HCT116 (cell line): ENCODE results near the gene ZNF99. TPM values are rescaled to one million over a fixed set of nuclear protein-coding genes. Genes with fewer than 3 reads are reported as not detected.
"Not testable (repeated sequence)": the region's sequence is repeated elsewhere in the genome, so short reads cannot be mapped to it uniquely, and the experiment has no call there.

Source experiments
- ATAC-seq: fragments of 200-7000 bp; cut with Tn5 transposase; 2 replicates; pipeline ENCODE4 v1.9.1; 2020; ENCODE audit warnings: mild to moderate bottlenecking, moderate library complexity
- BruUV-seq: library from RNA; stranded (reverse); fragments of 400-500 nt; replicated peaks from 2 replicates; lab custom pipeline; 2021; lab: Mats Ljungman, UMichigan
- CTCF ChIA-PET: fragments of 300-600 bp; sonication (Branson Sonifier 250); formaldehyde crosslinking; loops from one replicate; lab custom pipeline; 2021; ENCODE audit warnings: antibody characterized with exemption; lab: Charles Lee
- POLR2A ChIA-PET: fragments of 300-600, 350-600 bp; sonication (Branson Sonifier 250); formaldehyde crosslinking; loops from one replicate; lab custom pipeline; 2021; ENCODE audit warnings: antibody characterized with exemption; lab: Charles Lee
- RAD21 ChIA-PET, 2 experiments: fragments of 300-600 bp; sonication (Branson Sonifier 250); formaldehyde crosslinking; loops; one replicate each; lab custom pipeline; 2023; ENCODE audit warnings: low total read pairs in 2 of 2; ENCODE audit not compliant: uncharacterized antibody in 2 of 2, unreplicated experiment in 2 of 2, low non-redundant PET in 1 of 2; lab: Charles Lee
- DNase-seq: peaks from one replicate; pipeline ENCODE4 v3.0.0-alpha.2; 2010; ENCODE audit warnings: low read depth, low spot score
- H2AFZ ChIP-seq: fragments of 200-600 bp; shearing (Covaris generic), sonication (generic); 2 replicates; pipeline ENCODE4 v1.6.1; 2017; ENCODE audit warnings: low read depth, mixed run types, mixed read lengths, antibody characterized with exemption, low read length; ENCODE audit not compliant: poor library complexity, severe bottlenecking
- H3K27ac ChIP-seq: 2 replicates; pipeline ENCODE4 v1.5.1; 2012; ENCODE audit warnings: low read depth, low read length
- H3K27me3 ChIP-seq: fragments of 200-600 bp; sonication (generic); 2 replicates; pipeline ENCODE4 v1.6.1; 2016; ENCODE audit warnings: mixed run types, low read length, mixed read lengths; ENCODE audit not compliant: insufficient read depth
- H3K36me3 ChIP-seq, 2 experiments: fragments of 200-500 bp in 1 of 2; fragments of 200-600 bp in 1 of 2; sonication (Bioruptor generic) in 1 of 2; sonication (generic) in 1 of 2; 2 replicates each; pipeline versions ENCODE4 v1.5.1 to v1.6.1; 2014 to 2016; ENCODE audit warnings: low read length in 2 of 2, inconsistent platforms in 1 of 2, mixed read lengths in 1 of 2, mixed run types in 1 of 2; ENCODE audit not compliant: insufficient read depth in 2 of 2, control insufficient read depth in 1 of 2
- H3K4me1 ChIP-seq, 2 experiments: fragments of 200-600 bp in 1 of 2; sonication (generic) in 1 of 2; 2 replicates each; pipeline versions ENCODE4 v1.5.1 to v1.6.1; 2012 to 2017; ENCODE audit warnings: low read length in 2 of 2, inconsistent platforms in 1 of 2, mild to moderate bottlenecking in 1 of 2, mixed read lengths in 1 of 2, mixed run types in 1 of 2, moderate library complexity in 1 of 2; ENCODE audit not compliant: insufficient read depth in 2 of 2, control insufficient read depth in 1 of 2
- H3K4me2 ChIP-seq: fragments of 200-600 bp; sonication (generic); 2 replicates; pipeline ENCODE4 v1.6.1; 2017; ENCODE audit warnings: mixed run types, low read length, mixed read lengths
- H3K4me3 ChIP-seq, 2 experiments: fragments of 200-600 bp in 1 of 2; sonication (generic) in 1 of 2; replicated peaks in 1 of 2; 2 replicates each; pipeline ENCODE4 v1.5.1; 2011 to 2016; ENCODE audit warnings: low read length in 2 of 2, control low read depth in 1 of 2, low read depth in 1 of 2, mild to moderate bottlenecking in 1 of 2, mixed read lengths in 1 of 2, mixed run types in 1 of 2
- H3K79me2 ChIP-seq: fragments of 200-600 bp; sonication (generic); 2 replicates; pipeline ENCODE4 v1.6.1; 2017; ENCODE audit warnings: mild to moderate bottlenecking, mixed run types, low read length, moderate library complexity, mixed read lengths; ENCODE audit not compliant: insufficient read depth
- H3K9ac ChIP-seq: fragments of 200-600 bp; sonication (generic); 2 replicates; pipeline ENCODE4 v1.6.1; 2016; ENCODE audit warnings: low read length, mixed read lengths
- H3K9me2 ChIP-seq: fragments of 200-600 bp; sonication (generic), shearing (Covaris generic); 2 replicates; pipeline ENCODE4 v1.6.1; 2017; ENCODE audit warnings: mixed run types, mild to moderate bottlenecking, moderate library complexity; ENCODE audit not compliant: insufficient read depth
- H3K9me3 ChIP-seq, 2 experiments: fragments of 200-500 bp in 1 of 2; fragments of 200-600 bp in 1 of 2; sonication (Bioruptor generic) in 1 of 2; sonication (generic) in 1 of 2; 2 replicates each; pipeline ENCODE4 v1.6.1; 2014 to 2017; ENCODE audit warnings: low read length in 2 of 2, mixed read lengths in 2 of 2, inconsistent platforms in 1 of 2, low read depth in 1 of 2, mild to moderate bottlenecking in 1 of 2, mixed run types in 1 of 2, moderate library complexity in 1 of 2; ENCODE audit not compliant: control insufficient read depth in 1 of 2, insufficient read depth in 1 of 2
- H4K20me1 ChIP-seq: fragments of 200-600 bp; sonication (generic), shearing (Covaris generic); 2 replicates; pipeline ENCODE4 v1.6.1; 2017; ENCODE audit warnings: mixed run types, mild to moderate bottlenecking, moderate library complexity; ENCODE audit not compliant: insufficient read depth
- ATF3 ChIP-seq: IDR thresholded peaks from 2 replicates; pipeline ENCODE4 v1.6.1; 2012
- EGR1 ChIP-seq: IDR thresholded peaks from 2 replicates; pipeline ENCODE4 v1.6.1; 2012; ENCODE audit warnings: low read depth
- ELF1 ChIP-seq: IDR thresholded peaks from 2 replicates; pipeline ENCODE4 v1.6.1; 2012; ENCODE audit warnings: low read depth, borderline replicate concordance
- POLR2A ChIP-seq: IDR thresholded peaks from 2 replicates; pipeline ENCODE4 v1.7.0; 2011; ENCODE audit warnings: borderline replicate concordance; ENCODE audit not compliant: insufficient read depth, insufficient read length; ENCODE audit errors: extremely low read depth
- SIN3A ChIP-seq: IDR thresholded peaks from 2 replicates; pipeline ENCODE4 v1.6.1; 2012; ENCODE audit warnings: low read depth
- YY1 ChIP-seq: IDR thresholded peaks from 2 replicates; pipeline ENCODE4 v1.6.1; 2011; ENCODE audit warnings: low read length, low read depth, moderate library complexity, mild to moderate bottlenecking; ENCODE audit not compliant: insufficient replicate concordance; ENCODE audit errors: extremely low read depth
- ZFX ChIP-seq: fragments of 450-650 bp; IDR thresholded peaks from 2 replicates; pipeline ENCODE4 v1.6.1; 2017
- intact Hi-C: fragments of 100-400 bp; cut with micrococcal nuclease; formaldehyde crosslinking; loops from 2 replicates; pipeline ENCODE4 v1.10.0; 2022
- total RNA-seq: library from RNA; stranded (reverse); gene quantifications from one replicate; pipeline ENCODE4 v1.2.1, GENCODE V29; 2021; ENCODE audit not compliant: unreplicated experiment
- TF ChIP-seq, protein P1 (sequence below): IDR thresholded peaks from 2 replicates; pipeline ENCODE4 v1.6.1; 2012; ENCODE audit warnings: low read depth

Gene ZNF99
- total RNA-seq, 1 experiment from 2014 or later, result not detected

DNA sequence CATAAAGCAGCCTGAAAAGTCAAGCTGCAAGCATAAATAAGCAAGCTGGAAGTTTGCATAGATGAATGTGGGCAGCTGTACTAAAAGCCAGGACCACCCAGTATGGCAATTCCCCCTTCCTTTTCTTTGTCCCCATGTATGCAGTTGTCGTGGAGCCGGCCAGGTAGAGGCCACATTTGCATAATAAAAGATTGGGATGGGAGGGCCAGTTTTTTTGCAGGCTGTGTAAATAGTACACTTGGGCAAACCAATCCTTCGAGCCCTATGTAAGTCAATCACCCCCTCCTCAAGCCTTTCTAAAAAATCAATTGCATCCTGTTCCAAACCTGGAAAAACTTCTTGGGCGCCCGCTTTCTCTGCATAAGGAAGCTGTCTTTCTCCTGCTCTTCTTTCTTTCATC lies 13.1 kb upstream of the ZNF99 start (continued):
- TF ChIP-seq, protein P1, sequence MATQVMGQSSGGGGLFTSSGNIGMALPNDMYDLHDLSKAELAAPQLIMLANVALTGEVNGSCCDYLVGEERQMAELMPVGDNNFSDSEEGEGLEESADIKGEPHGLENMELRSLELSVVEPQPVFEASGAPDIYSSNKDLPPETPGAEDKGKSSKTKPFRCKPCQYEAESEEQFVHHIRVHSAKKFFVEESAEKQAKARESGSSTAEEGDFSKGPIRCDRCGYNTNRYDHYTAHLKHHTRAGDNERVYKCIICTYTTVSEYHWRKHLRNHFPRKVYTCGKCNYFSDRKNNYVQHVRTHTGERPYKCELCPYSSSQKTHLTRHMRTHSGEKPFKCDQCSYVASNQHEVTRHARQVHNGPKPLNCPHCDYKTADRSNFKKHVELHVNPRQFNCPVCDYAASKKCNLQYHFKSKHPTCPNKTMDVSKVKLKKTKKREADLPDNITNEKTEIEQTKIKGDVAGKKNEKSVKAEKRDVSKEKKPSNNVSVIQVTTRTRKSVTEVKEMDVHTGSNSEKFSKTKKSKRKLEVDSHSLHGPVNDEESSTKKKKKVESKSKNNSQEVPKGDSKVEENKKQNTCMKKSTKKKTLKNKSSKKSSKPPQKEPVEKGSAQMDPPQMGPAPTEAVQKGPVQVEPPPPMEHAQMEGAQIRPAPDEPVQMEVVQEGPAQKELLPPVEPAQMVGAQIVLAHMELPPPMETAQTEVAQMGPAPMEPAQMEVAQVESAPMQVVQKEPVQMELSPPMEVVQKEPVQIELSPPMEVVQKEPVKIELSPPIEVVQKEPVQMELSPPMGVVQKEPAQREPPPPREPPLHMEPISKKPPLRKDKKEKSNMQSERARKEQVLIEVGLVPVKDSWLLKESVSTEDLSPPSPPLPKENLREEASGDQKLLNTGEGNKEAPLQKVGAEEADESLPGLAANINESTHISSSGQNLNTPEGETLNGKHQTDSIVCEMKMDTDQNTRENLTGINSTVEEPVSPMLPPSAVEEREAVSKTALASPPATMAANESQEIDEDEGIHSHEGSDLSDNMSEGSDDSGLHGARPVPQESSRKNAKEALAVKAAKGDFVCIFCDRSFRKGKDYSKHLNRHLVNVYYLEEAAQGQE, result no peak
- TF ChIP-seq ATF3, result no peak
- no peak for TF ChIP-seq ELF1
- no peak for TF ChIP-seq YY1
- TF ChIP-seq ZFX, result no peak
- TF ChIP-seq EGR1, result no peak
- no peak for TF ChIP-seq SIN3A
- no peak for TF ChIP-seq POLR2A

- not testable (repeated sequence) for ATAC-seq
Measured at GRCh38 chr19:22792863-22793262, 8.9 kb upstream of the ZNF99 start.

More at GRCh38 chr19:22792863-22793262, 8.9 kb upstream of the ZNF99 start:
- H3K36me3 ChIP-seq, BruUV-seq, H3K4me2 ChIP-seq, DNase-seq, H3K9ac ChIP-seq, intact Hi-C loops, POLR2A ChIA-PET, H2AFZ ChIP-seq, H3K4me3 ChIP-seq, H3K4me1 ChIP-seq, H4K20me1 ChIP-seq, H3K27ac ChIP-seq, CTCF ChIA-PET, H3K27me3 ChIP-seq, RAD21 ChIA-PET, H3K9me2 ChIP-seq, H3K79me2 ChIP-seq, H3K9me3 ChIP-seq: not testable (repeated sequence)
